Body of pancreas (tissue), 4 donors: ENCODE results near the gene BGN.

Experiments used
- CTCF ChIP-seq, 7 experiments: fragments of 450-650 bp in 4 of 7; fragments of 200-600 bp in 3 of 7; sonication (generic) in 3 of 7; IDR thresholded peaks; one replicate each; pipeline ENCODE4 v1.5.1; 2016 to 2019; ENCODE audit warnings: antibody characterized with exemption in 7 of 7
- POLR2A ChIP-seq, 3 donors: fragments of 450-650 bp; IDR thresholded peaks; one replicate each; pipeline ENCODE4 v1.6.1; 2016; ENCODE audit warnings: antibody characterized with exemption in 3 of 3, mild to moderate bottlenecking in 2 of 3

- TF ChIP-seq CTCF (IDR thresholded peaks at IDR 0.05) (no peak), POLR2A (IDR thresholded peaks at IDR 0.05) (no peak)
Observed at GRCh38 chrX:153477901-153478300, 16.9 kb upstream of the BGN start.
